CD4-positive, alpha-beta T cell (primary cell): ENCODE results near the gene SEPTIN8. TPM values are rescaled to one million over a fixed set of nuclear protein-coding genes. Genes with fewer than 3 reads are reported as not detected.

Experiments
- ATAC-seq: fragments of 200-7000 bp; cut with Tn5 transposase; one replicate; pipeline ENCODE4 v1.10.0; 2022; ENCODE audit warnings: mild to moderate bottlenecking; ENCODE audit not compliant: poor library complexity
- CTCF ChIA-PET: fragments of 350-600 bp; sonication (Branson Sonifier 250); formaldehyde crosslinking; loops from one replicate; lab custom pipeline; 2021; ENCODE audit warnings: antibody characterized with exemption, inconsistent platforms; lab: Charles Lee
- POLR2A ChIA-PET: fragments of 350-600 bp; sonication (Branson Sonifier 250); formaldehyde crosslinking; loops from one replicate; lab custom pipeline; 2021; ENCODE audit warnings: antibody characterized with exemption, inconsistent platforms; lab: Charles Lee
- DNase-seq, 14 experiments: peaks; one replicate each; pipeline ENCODE4 v3.0.0-alpha.2; 2013 to 2020; ENCODE audit warnings: mixed read lengths in 2 of 14
- H3K27ac ChIP-seq, 2 donors: one replicate each; pipeline versions ENCODE4 v1.5.1 to v1.7.0; 2013; ENCODE audit warnings: low read length in 2 of 2, low read depth in 1 of 2, mild to moderate bottlenecking in 1 of 2
- H3K27me3 ChIP-seq, 2 experiments: 1 replicate in 1 of 2; 2 replicates in 1 of 2; pipeline versions ENCODE4 v1.6.1 to v1.7.0; 2013; ENCODE audit warnings: low read length in 2 of 2, control low read depth in 1 of 2, mild to moderate bottlenecking in 1 of 2, moderate library complexity in 1 of 2; ENCODE audit not compliant: insufficient read depth in 2 of 2, control insufficient read depth in 1 of 2
- H3K36me3 ChIP-seq: one replicate; pipeline ENCODE4 v1.6.1; 2013; ENCODE audit warnings: low read length, control low read depth; ENCODE audit not compliant: insufficient read depth
- H3K4me1 ChIP-seq: one replicate; pipeline ENCODE4 v1.6.1; 2013; ENCODE audit warnings: low read length, control low read depth; ENCODE audit not compliant: insufficient read depth
- H3K4me3 ChIP-seq: one replicate; pipeline ENCODE4 v1.5.1; 2013; ENCODE audit warnings: mild to moderate bottlenecking, low read length, moderate library complexity
- H3K9me3 ChIP-seq, 2 experiments: 1 replicate in 1 of 2; 2 replicates in 1 of 2; pipeline versions ENCODE4 v1.6.1 to v1.7.0; 2013; ENCODE audit warnings: low read length in 2 of 2, mild to moderate bottlenecking in 2 of 2, control low read depth in 1 of 2, moderate library complexity in 1 of 2; ENCODE audit not compliant: control insufficient read depth in 1 of 2, insufficient read depth in 1 of 2
- H3K27ac Mint-ChIP-seq: one replicate; pipeline ENCODE4 v1.8.0; 2020; ENCODE audit warnings: mixed read lengths
- H3K27me3 Mint-ChIP-seq: one replicate; pipeline ENCODE4 v1.8.0; 2021; ENCODE audit warnings: mixed read lengths
- H3K36me3 Mint-ChIP-seq: one replicate; pipeline ENCODE4 v1.8.0; 2021; ENCODE audit warnings: low read depth, mixed read lengths
- H3K4me1 Mint-ChIP-seq: one replicate; pipeline ENCODE4 v1.8.0; 2021; ENCODE audit warnings: low read depth, mixed read lengths
- H3K4me3 Mint-ChIP-seq: one replicate; pipeline ENCODE4 v1.8.0; 2020; ENCODE audit warnings: mild to moderate bottlenecking, mixed read lengths
- H3K9me3 Mint-ChIP-seq: one replicate; pipeline ENCODE4 v1.8.0; 2020; ENCODE audit warnings: mixed read lengths
- intact Hi-C, 2 experiments: fragments of 100-400 bp; cut with DNase I in 1 of 2; cut with micrococcal nuclease in 1 of 2; formaldehyde crosslinking; loops; one replicate each; pipeline versions ENCODE4 v1.15.1 to v1.9.0; 2023 to 2025; cut with DNase I, micrococcal nuclease
- total RNA-seq, 174 experiments: library from RNA in 2 of 174; stranded (reverse) in 2 of 174; gene quantifications; one replicate each; pipeline ENCODE4 v1.2.3 and lab custom pipeline; 2021 to 2026
- TF ChIP-seq, protein P1 (sequence below): fragments of 200-600 bp; IDR thresholded peaks from one replicate; pipeline ENCODE4 v1.8.0; 2022; ENCODE audit warnings: antibody characterized with exemption, mild to moderate bottlenecking

SEPTIN8 gene
- total RNA-seq, 2 experiments from 2014 or later: 4.4 to 5.3 TPM

- Mint-ChIP-seq H3K9me3 (no peaks in the 10 kb centered on the region), H3K4me1 (no peaks in the 10 kb centered on the region), H3K27ac (no peak overlapping the region), H3K36me3 (no peaks in the 10 kb centered on the region), H3K4me3 (no peak overlapping the region), H3K27me3 (peaks cover 67% of the 10 kb centered on the region)
- no peak overlapping the region for H3K27ac ChIP-seq
- H3K4me1 ChIP-seq: no peaks in the 10 kb centered on the region
- intact Hi-C loops: no loop called here
- H3K36me3 ChIP-seq: no peaks in the 10 kb centered on the region
- TF ChIP-seq, protein P1, sequence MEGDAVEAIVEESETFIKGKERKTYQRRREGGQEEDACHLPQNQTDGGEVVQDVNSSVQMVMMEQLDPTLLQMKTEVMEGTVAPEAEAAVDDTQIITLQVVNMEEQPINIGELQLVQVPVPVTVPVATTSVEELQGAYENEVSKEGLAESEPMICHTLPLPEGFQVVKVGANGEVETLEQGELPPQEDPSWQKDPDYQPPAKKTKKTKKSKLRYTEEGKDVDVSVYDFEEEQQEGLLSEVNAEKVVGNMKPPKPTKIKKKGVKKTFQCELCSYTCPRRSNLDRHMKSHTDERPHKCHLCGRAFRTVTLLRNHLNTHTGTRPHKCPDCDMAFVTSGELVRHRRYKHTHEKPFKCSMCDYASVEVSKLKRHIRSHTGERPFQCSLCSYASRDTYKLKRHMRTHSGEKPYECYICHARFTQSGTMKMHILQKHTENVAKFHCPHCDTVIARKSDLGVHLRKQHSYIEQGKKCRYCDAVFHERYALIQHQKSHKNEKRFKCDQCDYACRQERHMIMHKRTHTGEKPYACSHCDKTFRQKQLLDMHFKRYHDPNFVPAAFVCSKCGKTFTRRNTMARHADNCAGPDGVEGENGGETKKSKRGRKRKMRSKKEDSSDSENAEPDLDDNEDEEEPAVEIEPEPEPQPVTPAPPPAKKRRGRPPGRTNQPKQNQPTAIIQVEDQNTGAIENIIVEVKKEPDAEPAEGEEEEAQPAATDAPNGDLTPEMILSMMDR: no peak
- ChIA-PET CTCF (interaction anchor here (0.7 to 2.2 kb wide), 2 partner anchors 21 to 605 kb away, joined by 3 to 8 read pairs; no protein-coding TSS in a partner anchor), POLR2A (no interaction called here)
- no peak for DNase-seq
- H3K27me3 ChIP-seq: peaks cover 0 to 15% of the 10 kb centered on the region in 2 experiments
- ATAC-seq: no peak
- H3K4me3 ChIP-seq: no peak overlapping the region
- no peaks in the 10 kb centered on the region for H3K9me3 ChIP-seq
Measured at GRCh38 chr5:132799392-132799791, 22.4 kb upstream of the SEPTIN8 start.

DNA sequence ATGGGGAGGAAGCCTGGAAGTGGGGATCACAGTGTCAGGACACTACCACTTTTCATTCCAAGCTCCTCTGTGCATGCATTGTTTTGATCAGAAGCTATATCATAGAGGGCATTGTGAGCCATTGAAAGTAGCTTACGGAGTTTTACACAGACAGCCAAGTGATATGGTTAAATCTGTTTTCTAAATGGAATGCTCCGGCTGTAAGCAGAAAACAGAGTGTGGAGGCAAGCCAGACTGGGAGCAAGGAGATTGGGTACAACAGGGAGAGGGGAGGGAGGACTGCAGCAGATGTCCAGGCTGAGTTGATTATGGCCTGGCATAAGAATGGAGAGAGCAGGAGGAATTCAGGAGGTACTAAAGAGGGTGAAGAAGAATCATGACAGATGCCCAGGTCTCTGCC lies 20.6 kb upstream of the SEPTIN8 start:
- Mint-ChIP-seq H3K4me3 (no peak overlapping the region), H3K27ac (no peak overlapping the region), H3K4me1 (no peaks in the 10 kb centered on the region), H3K9me3 (no peaks in the 10 kb centered on the region), H3K36me3 (no peaks in the 10 kb centered on the region), H3K27me3 (peaks cover 54% of the 10 kb centered on the region)
- POLR2A ChIA-PET: no interaction called here
- Histone ChIP-seq H3K4me1 (no peaks in the 10 kb centered on the region), H3K27ac (no peak overlapping the region), H3K4me3 (no peak overlapping the region), H3K27me3 (peaks cover 4 to 16% of the 10 kb centered on the region in 2 experiments), H3K36me3 (no peaks in the 10 kb centered on the region), H3K9me3 (no peaks in the 10 kb centered on the region)
- intact Hi-C loops: no loop called here
- ATAC-seq: no peak
- DNase-seq: no peak
- TF ChIP-seq, protein P1: no peak
- CTCF ChIA-PET: interaction anchor here (0.9 to 2.2 kb wide), 2 partner anchors 10 to 23 kb away, joined by 3 to 8 read pairs; no protein-coding TSS in a partner anchor

- Mint-ChIP-seq H3K36me3 (no peaks in the 10 kb centered on the region), H3K27me3 (peaks cover 22% of the 10 kb centered on the region), H3K4me3 (no peak overlapping the region), H3K27ac (no peak overlapping the region), H3K4me1 (no peaks in the 10 kb centered on the region), H3K9me3 (no peaks in the 10 kb centered on the region)
- Histone ChIP-seq H3K4me1 (no peaks in the 10 kb centered on the region), H3K27ac (no peak overlapping the region), H3K9me3 (no peaks in the 10 kb centered on the region), H3K36me3 (no peaks in the 10 kb centered on the region), H3K4me3 (no peak overlapping the region), H3K27me3 (peaks cover 4 to 7% of the 10 kb centered on the region in 2 experiments)
- DNase-seq: no peak
- no peak for ATAC-seq
- TF ChIP-seq, protein P1: no peak
- POLR2A ChIA-PET: interaction anchor here (0.6 to 0.8 kb wide), 2 partner anchors 44 to 73 kb away, joined by 3 read pairs; partner anchors contain the start of gene CCNI2
- intact Hi-C loops: no loop called here
- CTCF ChIA-PET: no interaction called here
Measured at GRCh38 chr5:132791026-132791425, 14.0 kb upstream of the SEPTIN8 start.
